ENCODE data around the gene SLC37A3.
"Not testable (repeated sequence)": the region's sequence is repeated elsewhere in the genome, so short reads cannot be mapped to it uniquely, and the experiment has no call there.

The SLC37A3 gene

GRCh38 chr7:140397784-140398750 lies at the start of gene SLC37A3:
Gene SLC37A3, minus strand, starts transcription at chr7:140398530. Its CDS starts 16,004 bp downstream, at chr7:140382526.
- peak; percentile 72 for DNase-seq

- DNase-seq: no peak
Observed at GRCh38 chr7:140447841-140448240, 49.5 kb upstream of the SLC37A3 start.

GRCh38 chr7:140446467-140446866 lies 48.1 kb upstream of the SLC37A3 start:
- no peak for DNase-seq

- DNase-seq: no peak
Observed at GRCh38 chr7:140441519-140441918, 43.2 kb upstream of the SLC37A3 start.

GRCh38 chr7:140440593-140440992 lies 42.3 kb upstream of the SLC37A3 start:
- DNase-seq: no peak

GRCh38 chr7:140439359-140439758 lies 41.0 kb upstream of the SLC37A3 start:
- DNase-seq: no peak

GRCh38 chr7:140435252-140435895 lies 37.0 kb upstream of the SLC37A3 start:
- DNase-seq: no peak

GRCh38 chr7:140433396-140433795 lies 35.1 kb upstream of the SLC37A3 start:
- DNase-seq: no peak

- DNase-seq: no peak
Observed at GRCh38 chr7:140426130-140426529, 27.8 kb upstream of the SLC37A3 start.

- DNase-seq: no peak
Observed at GRCh38 chr7:140425718-140426117, 27.4 kb upstream of the SLC37A3 start.

GRCh38 chr7:140423501-140423900 lies 25.2 kb upstream of the SLC37A3 start:
- no peak for DNase-seq

GRCh38 chr7:140421521-140421920 lies 23.2 kb upstream of the SLC37A3 start:
- DNase-seq: no peak

GRCh38 chr7:140418653-140419052 lies 20.3 kb upstream of the SLC37A3 start:
- DNase-seq: no peak

- peak; percentile 88 for DNase-seq
Observed at GRCh38 chr7:140418156-140418472, 19.8 kb upstream of the SLC37A3 start.

GRCh38 chr7:140417456-140418155 lies 19.3 kb upstream of the SLC37A3 start:
- peak; percentile 88 for DNase-seq

GRCh38 chr7:140416560-140416959 lies 18.2 kb upstream of the SLC37A3 start:
- no peak for DNase-seq

- DNase-seq: not testable (repeated sequence)
Observed at GRCh38 chr7:140415816-140416215, 17.5 kb upstream of the SLC37A3 start.

GRCh38 chr7:140415361-140415760 lies 17.0 kb upstream of the SLC37A3 start:
- no peak for DNase-seq

- DNase-seq: peak; percentile 17
Observed at GRCh38 chr7:140404565-140405065, 6.3 kb upstream of the SLC37A3 start.

GRCh38 chr7:140403878-140404564 lies 5.7 kb upstream of the SLC37A3 start, which contains the start of gene RAB19:
Gene RAB19, plus strand, starts transcription at chr7:140404058. Its CDS starts 3,589 bp downstream, at chr7:140407647.
- peak; percentile 48 for DNase-seq

GRCh38 chr7:140402178-140402835 lies 4.0 kb upstream of the SLC37A3 start:
- DNase-seq: no peak

GRCh38 chr7:140400381-140400780 lies 2.1 kb upstream of the SLC37A3 start:
- DNase-seq: no peak
